Middle frontal gyrus (tissue), 1 donor: ENCODE data around the gene ALK.
"Not testable (repeated sequence)": the region's sequence is repeated elsewhere in the genome, so short reads cannot be mapped to it uniquely, and the experiment has no call there.

ENCODE experiments used
- DNase-seq: peaks from one replicate; pipeline ENCODE4 v3.0.0-alpha.2; 2015; ENCODE audit warnings: low spot score; ENCODE audit errors: extremely low spot score

The ALK gene

GRCh38 chr2:29759360-29759759, 162.0 kb downstream of the ALK start:
- no peak for DNase-seq

GRCh38 chr2:29755829-29756228, 165.6 kb downstream of the ALK start:
- no peak for DNase-seq

- DNase-seq = no peak
These were observed 166.2 kb downstream of the ALK start for GRCh38 chr2:29755233-29755632.

- DNase-seq = no peak
These were observed 167.5 kb downstream of the ALK start for GRCh38 chr2:29753671-29754444.

- DNase-seq = no peak
These were observed 170.0 kb downstream of the ALK start for GRCh38 chr2:29751390-29751789.

- DNase-seq = not testable (repeated sequence)
These were observed 170.9 kb downstream of the ALK start for GRCh38 chr2:29750463-29750862.

- DNase-seq = no peak
These were observed 171.5 kb downstream of the ALK start for GRCh38 chr2:29749843-29750242.

- DNase-seq = no peak
These were observed 172.3 kb downstream of the ALK start for GRCh38 chr2:29749041-29749440.

- DNase-seq = no peak
These were observed 173.5 kb downstream of the ALK start for GRCh38 chr2:29747786-29748470.

- no peak for DNase-seq
These were observed 176.4 kb downstream of the ALK start for GRCh38 chr2:29744976-29745375.

GRCh38 chr2:29743516-29743915, 177.9 kb downstream of the ALK start:
- DNase-seq = no peak

- no peak for DNase-seq
These were observed 178.7 kb downstream of the ALK start for GRCh38 chr2:29742656-29743055.

GRCh38 chr2:29741132-29741531, 180.3 kb downstream of the ALK start:
- DNase-seq = no peak

GRCh38 chr2:29733965-29734364, 187.4 kb downstream of the ALK start:
- DNase-seq = no peak

- DNase-seq = no peak
These were observed 188.2 kb downstream of the ALK start for GRCh38 chr2:29733213-29733612.

- DNase-seq = no peak
These were observed 189.4 kb downstream of the ALK start for GRCh38 chr2:29731948-29732347.

GRCh38 chr2:29729932-29730331, 191.5 kb downstream of the ALK start:
- DNase-seq = no peak

- DNase-seq = no peak
These were observed 192.0 kb downstream of the ALK start for GRCh38 chr2:29729401-29729800.

GRCh38 chr2:29726976-29727375, 194.4 kb downstream of the ALK start:
- no peak for DNase-seq

GRCh38 chr2:29725610-29726009, 195.8 kb downstream of the ALK start:
- no peak for DNase-seq

GRCh38 chr2:29724282-29724681, 197.1 kb downstream of the ALK start:
- no peak for DNase-seq

GRCh38 chr2:29723255-29724001, 198.0 kb downstream of the ALK start:
- DNase-seq = no peak
